HL-60/S4 treated with retinoic acid at 250 ng/mL for 4 days and 3 days (cell line): Measurements from ENCODE around the gene IRAK1BP1.
"Not testable (repeated sequence)": the region's sequence is repeated elsewhere in the genome, so short reads cannot be mapped to it uniquely, and the experiment has no call there.

Experiments used
- in situ Hi-C: fragments of 300-500 bp; cut with MboI; formaldehyde crosslinking; loops from 2 replicates; pipeline ENCODE4 v1.7.0; 2022; ENCODE audit warnings: low sequenced_read_pairs

Gene IRAK1BP1

GRCh38 chr6:78867370-78868040 lies at the start of gene IRAK1BP1:
Gene IRAK1BP1, plus strand, starts transcription at chr6:78867551. Its CDS starts 26 bp downstream, at chr6:78867577.
- in situ Hi-C loops: no loop called here

- in situ Hi-C loops: no loop called here
Measured at GRCh38 chr6:78824045-78824444, 43.3 kb upstream of the IRAK1BP1 start.

GRCh38 chr6:78829407-78829806 lies 37.9 kb upstream of the IRAK1BP1 start:
- in situ Hi-C loops: no loop called here

- in situ Hi-C loops: no loop called here
Measured at GRCh38 chr6:78830805-78831204, 36.5 kb upstream of the IRAK1BP1 start.

- in situ Hi-C loops: no loop called here
Measured at GRCh38 chr6:78831492-78831891, 35.9 kb upstream of the IRAK1BP1 start.

GRCh38 chr6:78832091-78832808 lies 35.1 kb upstream of the IRAK1BP1 start:
- in situ Hi-C loops: no loop called here

- in situ Hi-C loops: no loop called here
Measured at GRCh38 chr6:78835817-78836216, 31.5 kb upstream of the IRAK1BP1 start.

- in situ Hi-C loops: no loop called here
Measured at GRCh38 chr6:78836598-78836997, 30.8 kb upstream of the IRAK1BP1 start.

- in situ Hi-C loops: no loop called here
Measured at GRCh38 chr6:78841111-78841510, 26.2 kb upstream of the IRAK1BP1 start.

GRCh38 chr6:78842953-78843352 lies 24.4 kb upstream of the IRAK1BP1 start:
- in situ Hi-C loops: no loop called here

- in situ Hi-C loops: no loop called here
Measured at GRCh38 chr6:78844899-78845298, 22.5 kb upstream of the IRAK1BP1 start.

- in situ Hi-C loops: no loop called here
Measured at GRCh38 chr6:78845567-78845966, 21.8 kb upstream of the IRAK1BP1 start.

- in situ Hi-C loops: no loop called here
Measured at GRCh38 chr6:78850621-78851020, 16.7 kb upstream of the IRAK1BP1 start.

GRCh38 chr6:78851156-78851555 lies 16.2 kb upstream of the IRAK1BP1 start:
- in situ Hi-C loops: no loop called here

GRCh38 chr6:78854546-78854945 lies 12.8 kb upstream of the IRAK1BP1 start:
- in situ Hi-C loops: no loop called here

GRCh38 chr6:78858339-78858938 lies 8.9 kb upstream of the IRAK1BP1 start:
- in situ Hi-C loops: not testable (repeated sequence)

- in situ Hi-C loops: no loop called here
Measured at GRCh38 chr6:78861509-78861908, 5.8 kb upstream of the IRAK1BP1 start.

- in situ Hi-C loops: no loop called here
Measured at GRCh38 chr6:78863576-78863975, 3.8 kb upstream of the IRAK1BP1 start.

- in situ Hi-C loops: no loop called here
Measured at GRCh38 chr6:78864957-78865356, 2.4 kb upstream of the IRAK1BP1 start.

- in situ Hi-C loops: no loop called here
Measured at GRCh38 chr6:78867020-78867369, 356 bp upstream of the IRAK1BP1 start.

GRCh38 chr6:78868116-78868515 lies 765 bp downstream of the IRAK1BP1 start:
- in situ Hi-C loops: no loop called here

GRCh38 chr6:78875505-78875904 lies 8.2 kb downstream of the IRAK1BP1 start:
- in situ Hi-C loops: no loop called here
